ENCODE results near the gene YWHAH.

- TF ChIP-seq CTCF (IDR thresholded peaks at IDR 0.05) (no peak), REST (IDR thresholded peaks at IDR 0.05) (no peak), EP300 (IDR thresholded peaks at IDR 0.05) (no peak), EHMT2 (IDR thresholded peaks at IDR 0.05; ENCODE audit: low read depth) (no peak), RAD21 (conservative IDR thresholded peaks at IDR 0.05 in 1 of 2, IDR thresholded peaks at IDR 0.05 in 1 of 2) (no peak), RARB (CRISPR knock-in tag; IDR thresholded peaks at IDR 0.05) (no peak), MYC (IDR thresholded peaks at IDR 0.05; ENCODE audit: borderline replicate concordance, low read length) (no peak), CHD2 (IDR thresholded peaks at IDR 0.05; ENCODE audit: low read length, partially characterized antibody) (no peak), SREBF2 (IDR thresholded peaks at IDR 0.05) (no peak), HOXA7 (CRISPR knock-in tag; IDR thresholded peaks at IDR 0.05) (no peak), PBX3 (IDR thresholded peaks at IDR 0.05) (no peak), POLR2A (IDR thresholded peaks at IDR 0.05; ENCODE audit: low read length) (no peak), RFX5 (IDR thresholded peaks at IDR 0.05) (no peak), JUN (IDR thresholded peaks at IDR 0.05) (no peak)
Observed at GRCh38 chr22:31943206-31943977, 943 bp upstream of the YWHAH start.

Data from A549 (cell line).